ENCODE results near the gene MT2A. TPM values are rescaled to one million over a fixed set of nuclear protein-coding genes. Genes with fewer than 3 reads are reported as not detected.
A peak's percentile ranks its signal among the peaks of the same experiment; 100 is the strongest.

MT2A gene
- total RNA-seq, 1 donor from 2014 or later = 112 TPM

GRCh38 chr16:56632156-56632847 lies 23.9 kb downstream of the MT2A start, which contains the start of gene MT1M:
TSS of gene MT1M (plus strand) at chr16:56632659. CDS start at chr16:56632732, 73 bp downstream.
- H3K4me1 Mint-ChIP-seq (ENCODE audit: low read depth, unreplicated experiment) = peaks cover 8% of the 10 kb centered on the region
- H3K27ac Mint-ChIP-seq (ENCODE audit: unreplicated experiment) = no peak within 1 kb of the TSS
- H3K4me1 ChIP-seq (ENCODE audit: insufficient read depth, low read length) = peaks cover 17% of the 10 kb centered on the region
- H3K27ac ChIP-seq (ENCODE audit: low read depth, low read length) = no peak within 1 kb of the TSS
- peak within 1 kb of the TSS; percentile 84 for H3K4me2 ChIP-seq (ENCODE audit: low read length)
- no peaks in the 10 kb centered on the region for H4K20me1 ChIP-seq (ENCODE audit: insufficient read depth, low read length)
- no peaks in the 10 kb centered on the region for H3K9me3 ChIP-seq (ENCODE audit: insufficient read depth, low read depth, low read length)
- TF ChIP-seq EZH2 (IDR thresholded peaks at IDR 0.05; ENCODE audit: insufficient read depth, low read length) = peak; percentile 95
- TF ChIP-seq, protein P1, sequence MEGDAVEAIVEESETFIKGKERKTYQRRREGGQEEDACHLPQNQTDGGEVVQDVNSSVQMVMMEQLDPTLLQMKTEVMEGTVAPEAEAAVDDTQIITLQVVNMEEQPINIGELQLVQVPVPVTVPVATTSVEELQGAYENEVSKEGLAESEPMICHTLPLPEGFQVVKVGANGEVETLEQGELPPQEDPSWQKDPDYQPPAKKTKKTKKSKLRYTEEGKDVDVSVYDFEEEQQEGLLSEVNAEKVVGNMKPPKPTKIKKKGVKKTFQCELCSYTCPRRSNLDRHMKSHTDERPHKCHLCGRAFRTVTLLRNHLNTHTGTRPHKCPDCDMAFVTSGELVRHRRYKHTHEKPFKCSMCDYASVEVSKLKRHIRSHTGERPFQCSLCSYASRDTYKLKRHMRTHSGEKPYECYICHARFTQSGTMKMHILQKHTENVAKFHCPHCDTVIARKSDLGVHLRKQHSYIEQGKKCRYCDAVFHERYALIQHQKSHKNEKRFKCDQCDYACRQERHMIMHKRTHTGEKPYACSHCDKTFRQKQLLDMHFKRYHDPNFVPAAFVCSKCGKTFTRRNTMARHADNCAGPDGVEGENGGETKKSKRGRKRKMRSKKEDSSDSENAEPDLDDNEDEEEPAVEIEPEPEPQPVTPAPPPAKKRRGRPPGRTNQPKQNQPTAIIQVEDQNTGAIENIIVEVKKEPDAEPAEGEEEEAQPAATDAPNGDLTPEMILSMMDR (IDR thresholded peaks at IDR 0.05; ENCODE audit: insufficient read depth, low read depth, low read length) = no peak
- H3K4me3 Mint-ChIP-seq (ENCODE audit: unreplicated experiment) = peak within 1 kb of the TSS; percentile 57
- peak within 1 kb of the TSS; percentile 10 for H3K9ac ChIP-seq (ENCODE audit: low read length)
- H3K9me3 Mint-ChIP-seq (ENCODE audit: unreplicated experiment) = peaks cover 2% of the 10 kb centered on the region
- no peaks in the 10 kb centered on the region for H3K79me2 ChIP-seq (ENCODE audit: insufficient read depth, low read length)
- H3K36me3 ChIP-seq (ENCODE audit: insufficient read depth, low read length) = no peaks in the 10 kb centered on the region
- H3K36me3 Mint-ChIP-seq (ENCODE audit: low read depth, unreplicated experiment) = no peaks in the 10 kb centered on the region
- peak within 1 kb of the TSS; percentile 48 for H3K4me3 ChIP-seq (ENCODE audit: insufficient read depth, low read depth, low read length)
- peak within 1 kb of the TSS; percentile 86 for H2AFZ ChIP-seq (ENCODE audit: low read depth, low read length)
- no peak for FAIRE-seq
- H3K27me3 ChIP-seq (ENCODE audit: insufficient read depth, low read length) = peaks cover 61% of the 10 kb centered on the region
- DNase-seq (ENCODE audit: low read depth) = no peak
- H3K27me3 Mint-ChIP-seq (ENCODE audit: low read depth, unreplicated experiment) = peaks cover 81% of the 10 kb centered on the region

DNA sequence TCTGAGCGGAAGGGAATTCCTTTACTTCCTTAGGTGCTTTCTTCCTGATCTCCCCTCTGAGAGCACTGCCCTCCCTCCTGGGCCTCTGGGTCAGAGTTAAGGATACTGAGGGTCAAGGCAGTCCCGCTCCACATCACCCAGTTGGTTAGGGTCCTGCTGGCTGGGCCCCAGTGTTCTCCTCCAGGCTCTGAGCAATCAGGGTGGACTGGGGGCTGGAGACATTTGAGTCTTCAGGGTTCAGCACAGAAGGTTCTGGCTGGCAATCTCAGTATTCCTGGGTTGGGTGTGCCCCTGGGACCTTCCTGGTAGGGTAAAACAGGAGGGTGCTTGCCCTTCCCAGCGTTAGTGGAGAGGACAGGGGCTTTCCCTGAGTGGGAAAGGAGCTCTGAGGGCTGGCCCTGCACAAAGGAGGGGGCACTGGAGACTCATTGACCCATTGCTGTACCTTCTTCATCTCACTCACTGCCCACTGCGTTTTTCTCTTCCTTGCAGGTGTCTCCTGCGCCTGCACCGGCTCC lies 24.5 kb downstream of the MT2A start:
- Histone ChIP-seq H3K9me3 (ENCODE audit: insufficient read depth, low read depth, low read length) (no peaks in the 10 kb centered on the region), H3K4me3 (ENCODE audit: insufficient read depth, low read depth, low read length) (peak overlapping the region; percentile 48), H3K9ac (ENCODE audit: low read length) (no peak overlapping the region), H4K20me1 (ENCODE audit: insufficient read depth, low read length) (no peaks in the 10 kb centered on the region), H3K79me2 (ENCODE audit: insufficient read depth, low read length) (no peaks in the 10 kb centered on the region), H2AFZ (ENCODE audit: low read depth, low read length) (peak overlapping the region; percentile 86), H3K27ac (ENCODE audit: low read depth, low read length) (no peak overlapping the region), H3K4me1 (ENCODE audit: insufficient read depth, low read length) (peaks cover 16% of the 10 kb centered on the region), H3K36me3 (ENCODE audit: insufficient read depth, low read length) (no peaks in the 10 kb centered on the region), H3K4me2 (ENCODE audit: low read length) (peak overlapping the region; percentile 84), H3K27me3 (ENCODE audit: insufficient read depth, low read length) (peaks cover 67% of the 10 kb centered on the region)
- H3K36me3 Mint-ChIP-seq (ENCODE audit: low read depth, unreplicated experiment) = no peaks in the 10 kb centered on the region
- peaks cover 8% of the 10 kb centered on the region for H3K4me1 Mint-ChIP-seq (ENCODE audit: low read depth, unreplicated experiment)
- DNase-seq (ENCODE audit: low read depth) (no peak), FAIRE-seq (no peak)
- no peak overlapping the region for H3K4me3 Mint-ChIP-seq (ENCODE audit: unreplicated experiment)
- H3K9me3 Mint-ChIP-seq (ENCODE audit: unreplicated experiment) = peaks cover 2% of the 10 kb centered on the region
- H3K27ac Mint-ChIP-seq (ENCODE audit: unreplicated experiment) = no peak overlapping the region
- peaks cover 87% of the 10 kb centered on the region for H3K27me3 Mint-ChIP-seq (ENCODE audit: low read depth, unreplicated experiment)
- TF ChIP-seq EZH2 (IDR thresholded peaks at IDR 0.05; ENCODE audit: insufficient read depth, low read length) = peak; percentile 70
- TF ChIP-seq, protein P1 (IDR thresholded peaks at IDR 0.05; ENCODE audit: insufficient read depth, low read depth, low read length) = no peak

GRCh38 chr16:56633535-56633934 lies 25.2 kb downstream of the MT2A start:
- no peak overlapping the region for H3K4me2 ChIP-seq (ENCODE audit: low read length)
- no peak overlapping the region for H3K9ac ChIP-seq (ENCODE audit: low read length)
- H3K36me3 ChIP-seq (ENCODE audit: insufficient read depth, low read length) = no peaks in the 10 kb centered on the region
- H3K9me3 ChIP-seq (ENCODE audit: insufficient read depth, low read depth, low read length) = no peaks in the 10 kb centered on the region
- Mint-ChIP-seq H3K4me1 (ENCODE audit: low read depth, unreplicated experiment) (peaks cover 8% of the 10 kb centered on the region), H3K36me3 (ENCODE audit: low read depth, unreplicated experiment) (no peaks in the 10 kb centered on the region), H3K27ac (ENCODE audit: unreplicated experiment) (no peak overlapping the region), H3K27me3 (ENCODE audit: low read depth, unreplicated experiment) (peaks cover 91% of the 10 kb centered on the region), H3K9me3 (ENCODE audit: unreplicated experiment) (peaks cover 2% of the 10 kb centered on the region), H3K4me3 (ENCODE audit: unreplicated experiment) (no peak overlapping the region)
- DNase-seq (ENCODE audit: low read depth) = no peak
- TF ChIP-seq, protein P1 (IDR thresholded peaks at IDR 0.05; ENCODE audit: insufficient read depth, low read depth, low read length) = no peak
- TF ChIP-seq EZH2 (IDR thresholded peaks at IDR 0.05; ENCODE audit: insufficient read depth, low read length) = no peak
- FAIRE-seq = no peak
- H3K27ac ChIP-seq (ENCODE audit: low read depth, low read length) = no peak overlapping the region
- H3K4me3 ChIP-seq (ENCODE audit: insufficient read depth, low read depth, low read length) = no peak overlapping the region
- H3K27me3 ChIP-seq (ENCODE audit: insufficient read depth, low read length) = peaks cover 73% of the 10 kb centered on the region
- H4K20me1 ChIP-seq (ENCODE audit: insufficient read depth, low read length) = no peaks in the 10 kb centered on the region
- peaks cover 21% of the 10 kb centered on the region for H3K4me1 ChIP-seq (ENCODE audit: insufficient read depth, low read length)
- no peaks in the 10 kb centered on the region for H3K79me2 ChIP-seq (ENCODE audit: insufficient read depth, low read length)
- H2AFZ ChIP-seq (ENCODE audit: low read depth, low read length) = no peak overlapping the region

Measured in astrocyte (in vitro differentiated cells and primary cell).